Fibroblast of skin of right quadriceps (primary cell): Measurements from ENCODE around the gene TPK1.

Experiments
- DNase-seq: peaks from one replicate; pipeline ENCODE4 v3.0.0-alpha.2; 2013

The TPK1 gene

DNA sequence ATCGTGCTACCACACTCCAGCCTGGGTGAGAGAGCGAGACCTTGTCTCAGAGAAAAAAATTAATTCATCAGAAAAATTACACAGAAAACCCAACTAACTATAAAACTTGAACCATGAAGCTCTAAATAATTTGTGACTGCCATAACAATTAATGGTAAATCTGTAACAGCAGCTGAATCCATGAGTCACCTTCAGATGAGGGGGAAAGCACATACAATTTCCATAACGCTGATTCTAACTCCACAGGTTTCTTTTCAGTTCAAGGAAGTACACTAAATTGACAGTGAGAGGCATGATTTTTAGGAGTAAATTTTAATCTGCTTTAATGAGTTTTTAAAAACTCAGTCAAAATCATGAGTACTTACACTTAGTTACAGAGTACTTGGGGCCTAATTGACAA is 312.2 kb downstream of the TPK1 start:
- no peak for DNase-seq

DNA sequence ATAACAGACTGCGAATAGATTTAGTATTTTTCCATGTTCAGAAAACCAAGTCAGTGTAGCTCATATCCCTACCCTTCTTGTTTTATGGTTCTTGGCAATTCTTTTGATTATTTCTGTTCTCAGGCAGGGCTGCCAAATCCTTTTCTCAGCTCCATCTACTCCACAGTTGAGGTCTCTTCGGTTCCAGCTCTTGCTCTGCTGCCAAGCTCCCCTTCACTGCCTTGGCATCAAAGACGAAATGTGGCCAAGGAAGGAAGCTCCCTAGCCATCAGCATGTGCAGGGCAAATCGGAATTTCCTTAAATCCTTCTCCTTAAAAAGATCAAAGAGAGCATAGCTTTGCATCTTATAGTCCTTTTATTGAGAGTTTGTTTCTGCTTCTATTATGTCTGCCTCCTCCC is 315.9 kb downstream of the TPK1 start:
- DNase-seq: no peak

DNA sequence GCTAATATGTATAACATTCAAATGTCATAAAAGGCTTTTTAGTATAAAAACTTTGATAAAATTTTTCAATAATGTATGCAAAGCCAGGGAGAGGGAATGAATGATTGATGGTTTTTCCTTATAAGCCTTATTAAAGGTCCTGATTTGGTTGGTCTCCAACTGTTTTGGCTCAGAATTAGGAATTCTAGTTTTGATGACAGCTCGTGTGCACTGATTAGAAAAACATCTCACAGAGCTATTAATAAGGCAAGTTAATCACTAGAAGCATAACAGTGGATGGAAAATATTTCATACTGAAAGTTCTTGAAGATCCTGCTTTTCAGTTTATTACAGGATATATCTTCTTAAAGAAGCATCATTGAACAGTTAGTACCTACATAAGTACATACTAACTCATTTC is 317.5 kb downstream of the TPK1 start:
- no peak for DNase-seq

DNA sequence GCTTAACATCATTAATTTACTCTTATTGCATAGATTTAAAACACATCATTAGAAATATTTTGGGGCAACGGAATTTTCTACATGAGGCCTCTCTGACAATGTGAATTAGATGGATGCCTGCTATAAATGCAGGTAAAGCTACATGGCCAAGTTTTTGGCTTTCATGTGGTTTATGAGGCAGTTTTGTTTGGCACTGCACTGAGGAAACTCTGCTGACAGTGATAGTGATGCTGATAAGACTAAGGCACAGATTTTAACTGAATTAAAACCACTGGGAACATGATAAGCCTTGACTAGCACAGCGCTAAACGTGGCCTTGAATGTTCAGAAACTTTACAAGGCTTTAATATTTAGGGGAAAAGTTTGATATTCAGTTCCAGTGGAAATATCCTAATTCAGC is 318.1 kb downstream of the TPK1 start:
- DNase-seq: no peak

DNA sequence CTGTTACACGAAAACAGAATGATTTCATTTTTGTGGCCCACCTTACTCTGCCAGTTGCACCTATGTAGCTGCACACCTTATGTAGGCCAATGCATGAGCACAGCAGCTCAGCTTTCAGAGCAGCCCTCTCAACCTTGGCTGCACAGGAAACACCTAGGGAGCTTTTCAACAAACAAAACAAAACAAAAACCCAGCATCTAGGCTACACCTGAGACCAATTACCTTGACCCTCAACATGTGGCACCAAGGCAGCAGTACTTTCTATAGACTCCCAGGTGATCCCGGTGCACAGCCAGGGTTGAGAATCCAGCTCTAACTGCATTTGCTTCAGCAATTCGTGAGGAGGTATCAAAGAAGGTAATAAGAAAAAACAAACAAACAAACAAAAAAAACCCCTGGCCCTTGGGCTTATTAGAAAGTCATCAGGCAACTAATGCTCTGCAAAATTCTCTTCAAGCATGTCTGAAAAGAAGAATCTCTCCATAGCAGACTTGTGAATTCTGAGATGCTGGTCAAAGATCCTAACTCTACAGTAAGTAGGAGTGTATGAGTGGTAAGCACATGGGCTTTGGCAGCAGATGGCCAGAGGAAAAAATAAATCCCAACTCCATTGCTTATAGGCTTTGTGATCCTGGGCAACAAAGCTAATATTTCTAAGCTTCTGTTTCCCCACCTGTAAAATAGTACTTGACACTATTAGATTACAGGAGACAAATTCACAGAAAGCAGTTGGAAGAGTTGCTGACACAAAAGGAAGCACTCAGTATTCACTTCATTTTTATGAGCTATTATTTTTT is 318.9 kb downstream of the TPK1 start:
- DNase-seq: no peak

DNA sequence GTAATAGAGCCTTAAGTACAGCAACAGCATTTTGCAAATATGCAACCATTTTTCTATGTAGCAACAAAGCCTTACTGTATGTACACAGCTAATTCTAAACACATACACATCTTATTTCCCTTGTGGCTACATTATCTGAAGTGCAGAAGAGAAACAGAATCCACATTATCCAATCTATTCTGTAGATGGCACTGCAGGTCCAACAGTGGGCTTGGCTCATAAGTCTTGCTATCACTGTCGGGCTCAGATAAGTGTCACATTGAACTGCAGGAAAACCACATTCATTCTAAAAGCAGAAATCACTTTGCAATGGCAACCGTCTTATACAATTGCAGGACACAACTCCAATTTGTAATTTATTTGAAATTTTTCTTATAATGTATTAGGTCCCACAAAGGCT is 322.5 kb downstream of the TPK1 start:
- DNase-seq: peak; percentile 27

DNA sequence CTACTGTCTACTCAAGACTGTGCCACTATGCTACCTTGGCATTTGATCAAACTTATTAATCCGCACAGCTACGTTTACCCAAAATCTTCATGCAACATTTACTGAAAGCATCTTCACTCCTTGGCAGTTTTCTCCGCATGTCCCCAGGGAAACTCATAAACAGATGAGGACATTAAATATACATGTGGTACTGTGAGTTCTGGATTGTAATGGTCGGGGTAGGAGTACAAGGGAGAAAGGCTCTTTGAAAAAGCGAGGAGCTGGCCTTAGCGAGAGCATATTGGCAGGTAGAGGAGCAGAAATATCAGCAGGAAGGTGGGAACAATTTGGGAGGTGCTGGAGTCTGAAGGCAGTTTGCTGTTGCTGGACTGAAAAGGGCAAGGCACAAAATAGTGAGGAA is 325.2 kb downstream of the TPK1 start:
- no peak for DNase-seq

DNA sequence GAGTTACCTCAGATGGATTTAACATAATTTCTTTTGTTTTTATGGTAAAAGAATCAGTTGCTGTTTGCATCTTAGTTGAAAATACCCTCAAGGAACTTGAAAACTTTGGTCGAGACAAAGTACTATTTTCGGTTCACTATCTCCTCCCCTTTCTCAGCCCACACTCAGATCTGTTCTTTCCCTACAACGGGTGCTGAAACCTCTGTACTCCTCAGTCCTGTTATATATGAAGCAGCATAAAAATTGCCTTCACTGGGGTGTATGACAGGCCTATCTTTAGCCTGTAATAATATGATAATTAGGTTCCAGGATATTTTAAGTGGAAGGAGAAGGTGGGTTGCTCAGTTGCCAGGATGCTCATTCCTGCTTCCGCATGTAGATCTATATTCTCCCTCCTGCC is 327.2 kb downstream of the TPK1 start:
- no peak for DNase-seq

DNA sequence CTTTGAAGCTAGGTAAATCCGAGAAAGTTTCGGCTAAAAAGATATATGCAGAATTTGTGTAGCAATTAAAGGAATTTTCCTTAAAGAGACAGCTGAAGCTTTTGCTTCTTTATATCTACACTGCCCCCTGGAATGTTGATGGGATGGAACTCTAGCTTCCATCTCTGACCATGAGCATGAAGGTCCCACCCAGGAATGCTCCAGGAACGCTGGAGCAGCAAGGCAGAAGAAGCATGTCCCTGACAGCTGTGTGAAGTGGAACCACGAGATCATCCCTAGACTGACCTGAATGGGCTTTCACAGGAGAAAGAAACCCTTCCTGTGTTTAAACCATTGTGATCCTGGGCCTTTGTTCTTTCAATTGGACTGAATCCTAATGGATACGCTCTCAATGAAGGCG is 332.6 kb downstream of the TPK1 start:
- no peak for DNase-seq

DNA sequence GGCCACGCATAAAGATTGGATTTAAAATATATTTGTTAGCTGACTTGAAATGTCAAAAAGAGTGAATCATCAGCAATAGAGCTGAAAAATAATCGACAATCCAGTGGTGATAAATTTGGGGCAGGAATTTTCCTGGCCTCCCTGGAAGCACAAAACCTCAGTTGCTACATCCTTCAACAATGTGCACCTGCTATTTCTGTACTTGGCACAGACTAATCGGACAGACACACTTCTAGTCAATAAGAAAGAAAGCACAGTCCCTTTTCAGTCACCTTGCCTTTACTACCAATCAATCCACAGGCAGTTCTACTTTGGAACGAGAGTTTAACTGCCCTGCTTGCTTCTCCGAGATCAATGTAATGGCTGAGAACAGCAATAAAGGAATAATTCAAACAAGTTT is 335.6 kb downstream of the TPK1 start:
- no peak for DNase-seq

DNA sequence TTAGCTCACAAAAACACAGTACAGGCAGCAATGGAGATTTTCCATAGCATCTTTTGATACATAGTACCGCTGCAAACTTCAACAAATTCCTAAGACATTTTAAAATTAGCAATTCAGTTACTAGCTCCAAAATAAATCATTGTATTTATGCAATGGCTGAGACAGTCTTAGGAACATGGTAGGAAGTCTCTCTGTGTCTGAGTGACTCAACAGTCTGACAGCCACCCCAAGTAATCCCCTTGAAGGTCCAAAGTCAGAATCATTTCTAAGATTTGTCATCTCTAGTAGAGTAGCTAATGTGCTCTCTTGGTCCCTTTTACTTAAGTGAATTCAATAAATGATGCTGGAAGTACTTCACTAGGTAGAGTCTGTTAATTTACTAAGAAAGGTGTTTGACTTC is 338.6 kb downstream of the TPK1 start:
- DNase-seq: peak; percentile 13

DNA sequence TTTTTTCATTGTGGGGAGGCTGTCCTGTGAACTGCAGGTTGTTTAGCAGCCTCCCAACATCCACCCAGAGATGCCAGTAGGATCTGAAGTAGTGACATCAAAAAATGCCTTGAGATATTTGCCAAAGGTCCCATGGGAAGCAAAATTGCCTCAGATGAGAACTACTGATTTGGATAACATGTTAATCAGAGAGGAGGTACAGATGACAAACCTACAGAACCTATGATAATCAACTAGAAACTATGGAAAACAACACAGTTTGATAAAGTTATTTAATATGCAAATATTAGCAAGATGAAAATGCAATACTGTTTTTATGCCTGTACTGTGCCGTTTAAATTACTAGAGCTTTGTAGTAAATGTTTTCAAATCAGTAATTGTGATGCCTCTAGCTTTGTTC is 341.5 kb downstream of the TPK1 start:
- DNase-seq: no peak

DNA sequence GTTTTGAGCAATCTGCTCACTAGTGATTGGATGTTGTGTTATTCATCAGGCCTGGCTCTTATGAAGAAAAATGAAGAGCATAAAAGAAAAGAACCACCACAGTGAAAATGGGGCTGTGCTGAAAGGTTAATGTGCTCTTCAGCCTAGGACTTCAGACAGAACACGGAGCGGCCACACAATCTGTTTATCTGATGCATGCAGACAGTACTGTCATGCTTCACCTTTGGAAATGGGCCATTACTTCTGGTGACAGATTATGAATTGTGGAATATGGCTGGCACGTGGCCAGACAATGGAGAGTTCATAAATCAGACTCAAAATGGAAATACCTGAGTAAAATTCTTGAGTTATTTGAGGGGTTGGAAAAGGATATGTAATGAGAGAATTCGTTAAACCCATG is 346.3 kb downstream of the TPK1 start:
- DNase-seq: no peak

DNA sequence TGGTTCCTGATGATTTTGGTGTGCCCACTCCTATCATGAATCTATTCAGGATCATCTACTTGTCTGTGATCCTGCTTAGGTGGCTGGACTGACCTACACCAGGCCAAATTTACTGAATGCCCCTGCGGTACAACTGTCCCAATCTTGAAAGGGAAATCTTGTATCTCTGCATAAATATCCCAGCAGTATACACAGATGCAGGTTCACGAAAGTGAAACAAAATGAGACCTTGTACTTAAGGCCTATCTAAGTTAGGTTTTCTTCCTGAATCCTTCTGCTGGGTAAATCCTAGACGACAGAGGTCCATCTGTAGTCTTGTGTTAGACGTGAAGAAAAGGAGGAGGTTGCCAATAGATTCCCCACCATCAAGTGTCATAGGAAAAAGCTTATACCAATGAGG is 346.9 kb downstream of the TPK1 start:
- no peak for DNase-seq

DNA sequence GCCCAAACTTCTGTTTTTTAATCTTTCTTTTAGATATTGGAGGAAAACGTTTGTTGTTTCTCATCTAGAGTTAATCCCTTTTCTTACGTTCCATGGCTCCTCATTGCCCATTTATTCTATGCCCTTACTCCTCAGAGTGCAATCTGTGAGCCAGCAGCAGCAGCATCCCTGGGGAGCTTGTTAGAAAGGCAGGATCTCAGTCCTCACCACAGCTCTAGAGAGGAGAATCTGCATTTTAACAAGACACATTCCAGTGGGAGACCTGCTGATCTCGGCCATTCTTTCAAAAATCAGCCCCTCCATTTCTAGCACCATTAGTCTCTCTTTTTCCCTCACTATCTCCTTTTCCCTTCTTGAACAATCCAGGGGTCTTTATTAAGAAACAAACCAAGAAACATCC is 348.0 kb downstream of the TPK1 start:
- no peak for DNase-seq

DNA sequence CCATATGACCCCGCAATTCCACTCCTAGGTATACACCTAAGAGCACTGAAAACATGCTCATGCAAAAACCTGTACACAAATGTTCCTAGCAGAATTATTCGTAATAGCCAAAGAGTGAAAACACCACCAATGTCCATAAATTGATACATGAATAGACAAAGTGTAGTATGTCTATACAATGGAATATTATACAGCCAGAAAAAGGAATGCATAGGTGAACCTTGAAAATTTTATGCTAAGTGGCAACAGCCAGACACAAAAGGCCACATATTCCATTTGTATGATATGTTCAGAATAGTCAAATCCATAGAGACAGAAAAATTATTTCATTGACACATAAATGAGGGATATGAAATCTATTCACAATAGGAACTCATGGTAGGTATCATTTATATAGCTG is 351.4 kb downstream of the TPK1 start:
- DNase-seq: no peak

DNA sequence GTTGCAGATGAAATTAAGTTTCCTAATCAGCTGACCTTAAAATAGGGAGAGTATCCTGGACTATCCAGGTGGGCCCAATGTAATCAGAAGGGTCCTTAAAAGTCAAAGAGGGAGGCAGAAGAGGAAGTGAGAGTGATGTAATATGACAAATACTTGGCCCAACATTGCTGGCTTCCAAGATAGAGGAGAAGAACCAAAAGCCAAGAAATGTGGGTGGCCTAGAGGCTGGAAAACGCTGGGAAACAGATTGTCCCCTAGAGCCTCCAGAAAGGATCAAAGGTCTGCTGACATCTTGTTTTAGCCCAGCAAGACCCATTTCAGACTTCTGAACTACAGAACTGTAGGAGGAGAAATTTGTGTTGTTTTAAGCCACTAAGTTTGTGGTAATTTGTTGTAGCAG is 352.7 kb downstream of the TPK1 start:
- no peak for DNase-seq

DNA sequence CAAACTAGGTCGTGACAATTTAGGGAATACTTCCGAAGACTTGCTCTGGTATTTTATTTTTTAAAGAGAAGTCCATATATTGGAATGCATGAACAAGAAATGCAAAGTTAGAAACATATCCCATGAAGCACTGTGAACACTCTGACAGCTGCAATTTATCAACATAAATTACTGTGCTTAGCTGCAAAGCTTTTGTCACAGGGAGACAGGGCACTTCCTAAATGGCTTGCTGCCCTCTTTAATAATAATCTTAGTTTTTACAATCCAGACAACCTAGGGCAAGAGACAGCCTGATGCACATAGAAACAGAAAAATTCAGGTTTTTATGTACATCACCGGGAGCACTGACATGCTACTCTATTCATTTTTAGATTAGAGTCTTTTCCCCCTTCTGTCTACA is 354.0 kb downstream of the TPK1 start:
- no peak for DNase-seq

DNA sequence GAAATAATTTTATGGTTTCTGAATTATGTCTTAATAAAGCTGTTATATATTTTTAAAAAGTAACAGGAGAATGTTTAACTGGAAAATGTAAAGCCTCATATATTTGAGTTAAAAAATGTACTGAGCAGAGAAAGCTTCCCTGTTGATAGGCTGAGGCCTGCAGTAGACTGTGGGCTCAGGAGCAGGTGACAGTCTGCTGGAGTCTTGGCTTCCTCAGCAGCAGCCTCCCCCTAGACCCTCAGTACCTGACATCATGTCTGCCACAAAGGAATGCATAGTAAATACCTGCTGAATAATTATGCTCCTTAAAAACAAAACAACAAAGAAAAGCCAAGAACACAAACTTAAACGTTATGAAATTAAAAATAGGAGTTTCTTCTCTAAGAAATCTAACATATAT is 358.5 kb downstream of the TPK1 start:
- no peak for DNase-seq

DNA sequence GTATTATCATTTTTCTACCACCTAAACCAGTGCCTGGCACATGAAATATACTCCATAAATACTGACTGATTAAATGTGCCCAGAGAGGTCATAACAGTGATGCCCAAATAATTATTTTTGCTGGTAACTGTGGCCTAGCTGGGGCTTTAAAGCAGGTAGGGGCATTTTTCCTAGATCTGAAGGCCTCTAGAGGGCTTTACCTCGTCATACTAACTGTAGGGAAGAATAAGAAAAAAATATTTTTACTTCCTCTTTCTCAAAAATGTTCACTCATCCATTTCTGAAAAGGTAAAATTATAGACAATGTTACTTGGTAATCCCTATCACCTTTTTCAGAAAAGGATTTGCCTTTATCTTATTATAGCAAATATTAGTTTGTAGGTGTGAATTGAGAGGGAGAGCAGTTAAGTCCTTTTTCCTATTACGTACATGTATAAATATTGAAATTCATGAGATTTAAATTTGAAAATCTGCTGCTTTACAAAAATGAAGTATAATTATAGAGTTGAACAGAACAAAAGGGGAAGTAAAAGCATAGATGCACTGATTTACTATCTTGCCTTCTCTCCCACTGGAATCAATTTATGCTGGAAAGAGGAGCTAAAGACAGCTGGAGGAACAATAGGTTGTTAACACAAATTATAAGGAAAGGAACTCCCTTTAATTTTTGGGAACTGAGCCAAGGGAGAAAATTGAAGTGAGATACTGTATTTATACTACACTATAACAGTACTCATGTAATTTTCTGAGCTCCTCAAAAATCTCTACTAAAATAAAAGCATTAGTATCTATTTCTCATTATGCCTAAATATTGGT is 360.8 kb downstream of the TPK1 start:
- no peak for DNase-seq

DNA sequence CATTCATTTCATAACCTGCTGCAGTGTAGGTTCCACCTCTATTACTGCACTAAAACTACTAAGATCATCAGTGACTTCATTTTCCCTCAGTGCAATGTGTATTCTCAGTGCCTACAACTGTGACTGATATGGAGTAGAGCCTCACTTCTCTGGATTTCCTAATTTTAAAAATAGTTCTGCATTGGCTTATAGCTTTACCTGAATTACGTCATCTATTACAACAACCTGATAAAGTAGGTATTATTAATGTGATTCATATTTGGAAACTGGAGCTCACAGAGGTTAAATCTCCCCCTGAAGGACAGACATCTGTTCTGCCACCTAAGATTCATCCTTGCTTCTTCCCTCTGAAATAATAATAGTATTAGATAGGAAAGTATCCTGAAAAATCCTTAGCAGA is 361.5 kb downstream of the TPK1 start:
- DNase-seq: no peak

DNA sequence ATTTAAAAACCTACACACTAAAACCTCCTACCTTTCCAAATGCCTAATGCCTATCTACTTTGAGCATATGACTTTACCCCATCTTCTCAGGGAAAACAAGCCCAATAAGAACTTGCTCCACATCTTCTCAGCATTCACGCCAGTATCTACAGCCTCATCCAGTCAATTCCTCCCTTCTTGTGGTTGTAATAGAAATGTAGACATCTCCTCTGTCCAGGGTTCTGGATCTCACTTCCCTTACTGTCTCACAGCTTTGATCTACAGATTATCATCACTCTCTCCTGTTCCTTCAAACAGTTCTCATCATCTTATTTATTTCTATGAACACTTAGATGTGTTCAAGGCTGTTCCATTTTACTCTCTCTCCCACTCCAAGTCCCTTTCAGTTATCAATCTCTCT is 361.9 kb downstream of the TPK1 start:
- no peak for DNase-seq

DNA sequence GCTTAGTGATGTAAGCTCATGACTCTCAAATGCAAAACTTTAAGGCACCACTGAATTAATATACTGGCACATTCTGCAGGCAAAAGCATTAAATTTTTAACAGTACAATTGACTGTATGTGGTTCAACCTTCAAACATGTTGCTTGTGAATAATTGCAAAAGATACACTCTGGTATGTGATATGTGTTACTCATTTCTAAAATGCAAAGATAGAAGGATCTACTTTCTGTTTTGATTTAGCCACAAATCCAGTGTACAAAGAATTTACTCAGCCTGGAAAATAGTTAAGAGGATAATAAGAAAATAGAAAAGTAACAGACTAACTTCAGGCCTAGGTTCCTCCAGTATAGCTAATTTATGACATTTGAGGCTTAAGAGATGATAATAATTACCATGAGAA is 365.8 kb downstream of the TPK1 start:
- DNase-seq: no peak

DNA sequence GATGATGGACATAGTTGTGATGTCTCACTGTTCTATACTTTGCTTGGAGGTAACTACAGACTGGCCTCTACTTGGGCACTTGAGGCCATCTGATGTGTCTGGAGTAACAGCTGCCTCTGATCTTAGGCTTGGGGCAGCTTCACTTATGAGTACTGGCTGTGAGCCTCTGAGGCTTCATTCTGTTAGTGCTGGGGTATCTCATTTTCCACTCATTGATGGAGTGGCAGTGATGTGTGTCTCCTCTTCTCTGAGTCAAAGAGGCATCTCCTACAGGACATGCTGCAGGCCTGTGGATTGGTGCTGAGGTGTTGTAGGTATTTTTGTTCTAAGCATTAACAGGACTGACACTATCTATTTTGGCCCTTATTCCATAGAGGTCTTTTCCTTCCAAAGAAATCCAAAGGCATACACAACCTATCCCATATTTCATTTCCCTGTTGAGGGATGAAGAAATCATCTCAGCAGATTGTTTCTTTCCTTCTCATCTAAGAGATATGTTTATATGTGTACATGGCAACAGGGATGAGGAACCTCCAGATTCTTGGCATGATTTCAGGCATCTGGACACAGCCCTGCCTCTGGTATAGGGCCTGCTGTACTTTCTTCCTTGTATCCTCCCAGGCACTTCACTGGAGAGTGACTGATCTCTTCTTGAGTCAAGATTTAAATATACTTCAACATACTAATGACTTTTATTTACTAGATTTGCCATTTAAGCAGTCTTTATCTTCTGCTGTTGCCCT is 366.7 kb downstream of the TPK1 start:
- peak; percentile 17 for DNase-seq
